SK-N-SH (cell line): ENCODE measurements around the gene HK1. TPM values are rescaled to one million over a fixed set of nuclear protein-coding genes. Genes with fewer than 3 reads are reported as not detected.

Experiments used
- CTCF ChIA-PET: fragments of 300-600, 350-600 bp; formaldehyde crosslinking; extraction: SDS; loops from one replicate; lab custom pipeline; 2021; lab: Yijun Ruan, JAX
- POLR2A ChIA-PET: fragments of 350-600 bp; sonication (Branson Sonifier 250); formaldehyde crosslinking; extraction: SDS; loops from one replicate; lab custom pipeline; 2020; ENCODE audit warnings: antibody characterized with exemption, inconsistent platforms; lab: Yijun Ruan, JAX
- DNase-seq: peaks from one replicate; pipeline ENCODE4 v3.0.0; 2012
- H2AFZ ChIP-seq: fragments of 200-600 bp; sonication (generic); 2 replicates; pipeline ENCODE4 v1.8.1; 2016; ENCODE audit warnings: antibody characterized with exemption, mild to moderate bottlenecking, low read depth
- H3F3A ChIP-seq: fragments of 200-600 bp; sonication (generic); replicated peaks from 2 replicates; pipeline ENCODE3; 2016; ENCODE audit warnings: antibody characterized with exemption, mild to moderate bottlenecking; ENCODE audit not compliant: insufficient read depth
- H3K27ac ChIP-seq, 2 experiments: fragments of 200-500 bp in 1 of 2; fragments of 200-600 bp in 1 of 2; sonication (Bioruptor generic) in 1 of 2; sonication (generic), shearing (Covaris generic) in 1 of 2; 2 replicates each; pipeline versions ENCODE4 v1.5.1 to v1.6.1; 2014 to 2016; ENCODE audit warnings: low read depth in 2 of 2, inconsistent platforms in 1 of 2, low read length in 1 of 2, mild to moderate bottlenecking in 1 of 2, mixed read lengths in 1 of 2
- H3K27me3 ChIP-seq: fragments of 200-600 bp; sonication (generic), shearing (Covaris generic); 2 replicates; pipeline ENCODE4 v1.6.1; 2016; ENCODE audit warnings: mixed run types; ENCODE audit not compliant: insufficient read depth
- H3K36me3 ChIP-seq, 2 experiments: fragments of 200-500 bp in 1 of 2; fragments of 200-600 bp in 1 of 2; sonication (Bioruptor generic) in 1 of 2; sonication (generic) in 1 of 2; replicated peaks in 1 of 2; 2 replicates each; pipeline versions ENCODE3 to v1.5.1; 2014 to 2016; ENCODE audit warnings: low read length in 1 of 2, mild to moderate bottlenecking in 1 of 2; ENCODE audit not compliant: insufficient read depth in 2 of 2, control insufficient read depth in 1 of 2
- H3K4me1 ChIP-seq, 2 experiments: fragments of 200-500 bp in 1 of 2; fragments of 200-600 bp in 1 of 2; sonication (Bioruptor generic) in 1 of 2; sonication (generic), shearing (Covaris generic) in 1 of 2; 2 replicates each; pipeline versions ENCODE4 v1.5.1 to v1.6.1; 2014 to 2016; ENCODE audit warnings: low read depth in 1 of 2, low read length in 1 of 2, mixed run types in 1 of 2; ENCODE audit not compliant: insufficient read depth in 2 of 2, control insufficient read depth in 1 of 2
- H3K4me2 ChIP-seq: fragments of 200-600 bp; sonication (generic), shearing (Covaris generic); 2 replicates; pipeline ENCODE4 v1.6.1; 2017; ENCODE audit warnings: mixed run types
- H3K4me3 ChIP-seq, 2 experiments: fragments of 200-500 bp in 1 of 2; fragments of 200-600 bp in 1 of 2; sonication (Bioruptor generic) in 1 of 2; sonication (generic), shearing (Covaris generic) in 1 of 2; 2 replicates each; pipeline versions ENCODE4 v1.5.1 to v1.8.1; 2014 to 2016; ENCODE audit warnings: low read depth in 2 of 2, inconsistent platforms in 1 of 2, low read length in 1 of 2, mild to moderate bottlenecking in 1 of 2, mixed read lengths in 1 of 2, moderate library complexity in 1 of 2
- H3K79me2 ChIP-seq: fragments of 200-600 bp; sonication (generic); 2 replicates; pipeline ENCODE4 v1.8.1; 2017; ENCODE audit warnings: mild to moderate bottlenecking; ENCODE audit not compliant: insufficient read depth
- H3K9ac ChIP-seq: fragments of 200-600 bp; sonication (generic); 2 replicates; pipeline ENCODE4 v1.6.1; 2017; ENCODE audit warnings: mixed run types
- H3K9me2 ChIP-seq: fragments of 200-600 bp; sonication (generic); 2 replicates; pipeline ENCODE4 v1.6.1; 2017; ENCODE audit warnings: mixed run types
- H3K9me3 ChIP-seq: fragments of 200-600 bp; sonication (generic); 2 replicates; pipeline ENCODE4 v1.6.1; 2017; ENCODE audit warnings: mixed run types, mild to moderate bottlenecking, moderate library complexity
- H4K20me1 ChIP-seq: fragments of 200-600 bp; sonication (generic); 2 replicates; pipeline ENCODE4 v1.6.1; 2017; ENCODE audit warnings: mild to moderate bottlenecking, mixed run types; ENCODE audit not compliant: insufficient read depth
- ELF1 ChIP-seq: IDR thresholded peaks from 2 replicates; pipeline ENCODE4 v1.4.0; 2012
- FOSL2 ChIP-seq: IDR thresholded peaks from 2 replicates; pipeline ENCODE4 v1.4.0; 2012; ENCODE audit warnings: low read depth, mild to moderate bottlenecking, moderate library complexity, borderline replicate concordance
- GABPA ChIP-seq: IDR thresholded peaks from 2 replicates; pipeline ENCODE4 v1.4.0; 2012; ENCODE audit warnings: low read depth, mild to moderate bottlenecking
- GATA2 ChIP-seq: sonication (generic); formaldehyde crosslinking; IDR thresholded peaks from 2 replicates; pipeline ENCODE4 v1.5.0; 2020; ENCODE audit warnings: mild to moderate bottlenecking, missing genetic modification reagents
- JUND ChIP-seq: IDR thresholded peaks from 2 replicates; pipeline ENCODE4 v1.4.0; 2012
- MAX ChIP-seq: IDR thresholded peaks from 2 replicates; pipeline ENCODE4 v1.4.0; 2012; ENCODE audit warnings: low read depth
- MEF2A ChIP-seq: IDR thresholded peaks from 2 replicates; pipeline ENCODE4 v1.4.0; 2012; ENCODE audit warnings: low read depth, borderline replicate concordance
- PBX3 ChIP-seq: IDR thresholded peaks from 2 replicates; pipeline ENCODE4; 2012
- POLR2AphosphoS5 ChIP-seq: IDR thresholded peaks from 2 replicates; pipeline ENCODE4 v1.6.1; 2012; ENCODE audit warnings: low read depth, low read length
- RCOR1 ChIP-seq: fragments of 150-350 bp; IDR thresholded peaks from 2 replicates; pipeline ENCODE4 v1.6.1; 2017; ENCODE audit warnings: antibody characterized with exemption, low read length
- TAF1 ChIP-seq: IDR thresholded peaks from 2 replicates; pipeline ENCODE4 v1.6.1; 2012; ENCODE audit warnings: low read depth, mild to moderate bottlenecking, low read length, moderate library complexity, borderline replicate concordance
- TCF12 ChIP-seq: IDR thresholded peaks from 2 replicates; pipeline ENCODE4 v1.4.0; 2012
- USF1 ChIP-seq: IDR thresholded peaks from 2 replicates; pipeline ENCODE4 v1.4.0; 2012; ENCODE audit warnings: low read depth, borderline replicate concordance
- USF2 ChIP-seq: fragments of 150-350 bp; IDR thresholded peaks from 2 replicates; pipeline ENCODE4 v1.6.1; 2017; ENCODE audit warnings: antibody characterized with exemption, low read length, low read depth, borderline replicate concordance
- ZBTB33 ChIP-seq: IDR thresholded peaks from 2 replicates; pipeline ENCODE4 v1.4.0; 2012; ENCODE audit warnings: low read depth, borderline replicate concordance
- WGBS: methylation state at CpG from one replicate; pipeline ENCODE4 v1.1.6; 2017; ENCODE audit warnings: low lambda C conversion rate; 5-methylcytosine and 5-hydroxymethylcytosine counted together
- polyA plus RNA-seq, 3 experiments: library from polyadenylated mRNA; depleted of rRNA; stranded (reverse); fragments of >200 nt; gene quantifications; 2 replicates each; pipeline ENCODE4 v1.2.3, GENCODE V29; 2012

HK1 gene
- polyA plus RNA-seq, 1 of the 3 experiments (the other 2 are of a cell fraction) = 38.7 TPM

- CTCF ChIA-PET = interaction anchor here (0.6 to 2.6 kb wide), 10 partner anchors 11 to 206 kb away, joined by 3 to 13 read pairs (median 3); partner anchors contain the start of gene TSPAN15
Measured at GRCh38 chr10:69438536-69439349, 160.4 kb downstream of the HK1 start.

GRCh38 chr10:69439350-69439739 is 161.0 kb downstream of the HK1 start:
- CTCF ChIA-PET = interaction anchor here (0.6 to 2.6 kb wide), 10 partner anchors 11 to 205 kb away, joined by 3 to 13 read pairs (median 4); partner anchors contain the start of gene TSPAN15
- Histone ChIP-seq H3K9ac (no peak overlapping the region), H3K36me3 (no peaks in the 10 kb centered on the region), H3K4me3 (no peak overlapping the region), H3K27ac (no peak overlapping the region), H3K4me1 (peaks cover 9 to 15% of the 10 kb centered on the region in 2 experiments; a peak in 3 of 4 replicates), H4K20me1 (no peaks in the 10 kb centered on the region), H3K9me2 (no peaks in the 10 kb centered on the region), H3F3A (no peaks in the 10 kb centered on the region), H3K4me2 (no peak overlapping the region), H3K27me3 (no peaks in the 10 kb centered on the region), H2AFZ (no peak overlapping the region), H3K9me3 (no peaks in the 10 kb centered on the region), H3K79me2 (no peaks in the 10 kb centered on the region)
- POLR2A ChIA-PET = no interaction called here
- no peak for DNase-seq
- WGBS = 35% methylated on average over 4 of the region's 5 CpGs
- TF ChIP-seq GABPA = no peak
- TF ChIP-seq MEF2A = no peak
- no peak for TF ChIP-seq RCOR1
- no peak for TF ChIP-seq TAF1
- peak; percentile 20; the same call in 1 of the 2 replicates for TF ChIP-seq PBX3
- no peak for TF ChIP-seq MAX
- 0 out of 2 replicates have a peak, but pooled peaks have one; percentile 52 for TF ChIP-seq TCF12
- TF ChIP-seq USF2 = no peak
- TF ChIP-seq JUND = 0 out of 2 replicates have a peak, but pooled peaks have one; percentile 13
- no peak for TF ChIP-seq GATA2 (CRISPR knock-in tag)
- TF ChIP-seq FOSL2 = peak; percentile 4; the same call in 1 of the 2 replicates
- no peak for TF ChIP-seq ZBTB33
- no peak for TF ChIP-seq ELF1

More at GRCh38 chr10:69438536-69439349, 160.4 kb downstream of the HK1 start:
- peak overlapping the region; percentile 43; the same call in 1 of the 2 replicates for H3K4me2 ChIP-seq
- no peaks in the 10 kb centered on the region for H3K9me3 ChIP-seq
- H2AFZ ChIP-seq = peak overlapping the region; percentile 80; the same call in 1 of the 2 replicates
- DNase-seq = peak; percentile 42
- no peaks in the 10 kb centered on the region for H3K79me2 ChIP-seq
- POLR2A ChIA-PET = no interaction called here
- no peak for TF ChIP-seq USF1
- TF ChIP-seq POLR2AphosphoS5 = no peak
- no peak for TF ChIP-seq PBX3
- TF ChIP-seq ELF1 = 0 out of 2 replicates have a peak, but pooled peaks have one; percentile 16
- TF ChIP-seq, all 33 proteins: peak for 1
- no peaks in the 10 kb centered on the region for H3K27me3 ChIP-seq
- peaks cover 9 to 15% of the 10 kb centered on the region in 2 experiments; a peak in 3 of 4 replicates for H3K4me1 ChIP-seq
- H3K4me3 ChIP-seq = no peak overlapping the region
- H3K9ac ChIP-seq = 0 out of 2 replicates have a peak overlapping the region, but pooled peaks have one; percentile 9
- no peaks in the 10 kb centered on the region for H4K20me1 ChIP-seq
- H3K27ac ChIP-seq = 0 out of 4 replicates have a peak overlapping the region, but pooled peaks of 1 of the 2 experiments have one; percentile 23
- no peaks in the 10 kb centered on the region for H3F3A ChIP-seq
- no peaks in the 10 kb centered on the region for H3K36me3 ChIP-seq
- WGBS = 38% methylated on average over 10 of the region's 10 CpGs
- no peaks in the 10 kb centered on the region for H3K9me2 ChIP-seq
